Activated naive CD8-positive, alpha-beta T cell treated with anti-CD3 and anti-CD28 coated beads, Interleukin-2, amount 50 U/mL, for 16 hours (primary cell): ENCODE data around the gene GNAS.

Source experiments
- DNase-seq: peaks from one replicate; pipeline ENCODE4 v3.0.0-alpha.2; 2020; ENCODE audit warnings: low read depth, low spot score

The GNAS gene

GRCh38 chr20:58853976-58854637 lies 1.6 kb downstream of the GNAS start:
- DNase-seq: no peak

GRCh38 chr20:58854638-58855471 lies 2.3 kb downstream of the GNAS start:
- DNase-seq: no peak

GRCh38 chr20:58855506-58856389 lies 3.2 kb downstream of the GNAS start:
- DNase-seq: no peak

GRCh38 chr20:58863044-58863790 lies 10.7 kb downstream of the GNAS start:
- no peak for DNase-seq

GRCh38 chr20:58864346-58864745 lies 11.8 kb downstream of the GNAS start:
- no peak for DNase-seq

GRCh38 chr20:58865843-58866242 lies 13.3 kb downstream of the GNAS start:
- no peak for DNase-seq

- DNase-seq: no peak
These were observed 14.7 kb downstream of the GNAS start for GRCh38 chr20:58867211-58867610.

- DNase-seq: no peak
These were observed 16.3 kb downstream of the GNAS start for GRCh38 chr20:58868795-58869194.

GRCh38 chr20:58869662-58870227 lies 17.2 kb downstream of the GNAS start:
- no peak for DNase-seq

GRCh38 chr20:58870293-58871014 lies 17.9 kb downstream of the GNAS start:
- DNase-seq: no peak

GRCh38 chr20:58871533-58872102 lies 19.1 kb downstream of the GNAS start:
- no peak for DNase-seq

- no peak for DNase-seq
These were observed 22.0 kb downstream of the GNAS start for GRCh38 chr20:58874469-58874868.

GRCh38 chr20:58875111-58875510 lies 22.6 kb downstream of the GNAS start:
- no peak for DNase-seq

- no peak for DNase-seq
These were observed 23.1 kb downstream of the GNAS start for GRCh38 chr20:58875541-58876134.

GRCh38 chr20:58876437-58876836 lies 23.9 kb downstream of the GNAS start:
- no peak for DNase-seq

- no peak for DNase-seq
These were observed 24.8 kb downstream of the GNAS start for GRCh38 chr20:58877050-58877975.

- no peak for DNase-seq
These were observed 25.5 kb downstream of the GNAS start for GRCh38 chr20:58877976-58878360.

- no peak for DNase-seq
These were observed 25.9 kb downstream of the GNAS start for GRCh38 chr20:58878399-58878798.

GRCh38 chr20:58880441-58880840 lies 27.9 kb downstream of the GNAS start:
- DNase-seq: no peak
